Stimulated activated CD4-positive, alpha-beta T cell treated with anti-CD3 and anti-CD28 coated beads, Interleukin-4, amount 100 ng/mL, for 1 hour (primary cell): Measurements from ENCODE around the gene OR4M1.
"Not testable (repeated sequence)": the region's sequence is repeated elsewhere in the genome, so short reads cannot be mapped to it uniquely, and the experiment has no call there.

Source experiments
- DNase-seq: peaks from one replicate; pipeline ENCODE4 v3.0.0-alpha.2; 2020

OR4M1 gene

GRCh38 chr14:19823765-19824164 lies 50.5 kb downstream of the OR4M1 start:
- DNase-seq = no peak

- not testable (repeated sequence) for DNase-seq
Measured at GRCh38 chr14:19827626-19828244, 54.4 kb downstream of the OR4M1 start.

GRCh38 chr14:19828314-19828713 lies 55.0 kb downstream of the OR4M1 start:
- no peak for DNase-seq
